A549 (cell line): ENCODE results near the gene DDI2. TPM values are rescaled to one million over a fixed set of nuclear protein-coding genes. Genes with fewer than 3 reads are reported as not detected.
A peak's percentile ranks its signal among the peaks of the same experiment; 100 is the strongest.

ENCODE experiments used
- ATAC-seq, 2 experiments: fragments of 200-7000 bp in 1 of 2; fragments of >200 bp in 1 of 2; cut with Nextera tagmentation in 1 of 2; cut with Tn5 transposase in 1 of 2; 3 replicates each; pipeline versions ENCODE4 v1.8.0 to v1.9.1; 2018 to 2020; ENCODE audit warnings: mild to moderate bottlenecking in 1 of 2, moderate library complexity in 1 of 2
- CTCF ChIA-PET: fragments of 300-600 bp; sonication (Branson Sonifier 250); formaldehyde crosslinking; extraction: SDS; loops from one replicate; lab custom pipeline; 2021; ENCODE audit warnings: antibody characterized with exemption, inconsistent platforms; lab: Yijun Ruan, JAX
- POLR2A ChIA-PET: fragments of 350-600 bp; formaldehyde crosslinking; extraction: SDS; loops from one replicate; lab custom pipeline; 2021; ENCODE audit warnings: antibody characterized with exemption, inconsistent platforms; lab: Yijun Ruan, JAX
- DNase-seq, 2 experiments: peaks; one replicate each; pipeline versions ENCODE4 v3.0.0 to v3.0.0-alpha.2; 2011 to 2016; ENCODE audit warnings: low read depth in 1 of 2, low spot score in 1 of 2
- FAIRE-seq: peaks from 2 replicates; lab custom pipeline; 2011; peaks lifted over from hg19 to GRCh38; lab: Jason Lieb, UNC
- H3K27ac ChIP-seq, 2 experiments: fragments of >200 bp; sonication (Bioruptor Twin); formaldehyde crosslinking; 3 replicates each; pipeline ENCODE4 v1.5.1; 2016 to 2017
- H3K4me1 ChIP-seq: fragments of >200 bp; sonication (Bioruptor Twin); formaldehyde crosslinking; 3 replicates; pipeline ENCODE4 v1.6.1; 2016
- H3K4me2 ChIP-seq: fragments of >200 bp; sonication (Bioruptor Twin); formaldehyde crosslinking; 3 replicates; pipeline ENCODE4 v1.6.1; 2016
- H3K4me3 ChIP-seq: fragments of >200 bp; sonication (Bioruptor Twin); formaldehyde crosslinking; 3 replicates; pipeline ENCODE4 v1.5.1; 2016
- H3K9me3 ChIP-seq: fragments of >200 bp; sonication (Bioruptor Twin); formaldehyde crosslinking; 3 replicates; pipeline ENCODE4 v1.6.1; 2016
- BHLHE40 ChIP-seq: IDR thresholded peaks from 2 replicates; pipeline ENCODE4 v1.6.1; 2012; ENCODE audit warnings: low read depth, low read length, inconsistent platforms
- CBX2 ChIP-seq: fragments of 200-600 bp; sonication (generic); IDR thresholded peaks from 2 replicates; pipeline ENCODE4 v1.6.1; 2016; ENCODE audit warnings: low read depth, mild to moderate bottlenecking, borderline replicate concordance
- CBX8 ChIP-seq: fragments of 200-600 bp; sonication (generic); IDR thresholded peaks from 2 replicates; pipeline ENCODE4 v1.6.1; 2016
- CHD2 ChIP-seq: fragments of 150-350 bp; IDR thresholded peaks from 2 replicates; pipeline ENCODE4 v1.6.1; 2014; ENCODE audit warnings: low read length; ENCODE audit not compliant: partially characterized antibody
- EHF ChIP-seq: fragments of 250-450 bp; sonication (Bioruptor Pico); IDR thresholded peaks from 2 replicates; pipeline ENCODE4 v1.5.0; 2020; ENCODE audit warnings: mild to moderate bottlenecking
- FOSB ChIP-seq: fragments of 250-450 bp; sonication (Bioruptor Pico); IDR thresholded peaks from 2 replicates; pipeline ENCODE4 v1.5.0; 2020; ENCODE audit warnings: mild to moderate bottlenecking, moderate library complexity
- FOSL2 ChIP-seq, 2 experiments: fragments of 450-650 bp in 1 of 2; fragments of >200 bp in 1 of 2; sonication (Bioruptor Twin) in 1 of 2; formaldehyde crosslinking; IDR thresholded peaks; 2 replicates each; pipeline versions ENCODE4 v1.5.0 to v1.6.1; 2016 to 2020; ENCODE audit warnings: mild to moderate bottlenecking in 1 of 2, moderate library complexity in 1 of 2
- GATA3 ChIP-seq: IDR thresholded peaks from 2 replicates; pipeline ENCODE4 v1.6.1; 2012; ENCODE audit warnings: borderline replicate concordance
- HDAC2 ChIP-seq: fragments of 200-600 bp; sonication (generic); IDR thresholded peaks from 2 replicates; pipeline ENCODE4 v1.6.1; 2016
- HOXB13 ChIP-seq: fragments of 250-450 bp; sonication (Bioruptor Pico); IDR thresholded peaks from 2 replicates; pipeline ENCODE4 v1.5.0; 2020; ENCODE audit warnings: low read depth, mild to moderate bottlenecking, moderate library complexity
- HOXB5 ChIP-seq: fragments of 250-450 bp; sonication (Bioruptor Pico); IDR thresholded peaks from 2 replicates; pipeline ENCODE4 v1.5.0; 2020; ENCODE audit warnings: mild to moderate bottlenecking, moderate library complexity
- JUNB ChIP-seq: fragments of >200 bp; sonication (Bioruptor Twin); formaldehyde crosslinking; IDR thresholded peaks from 2 replicates; pipeline ENCODE4 v1.6.1; 2016
- MAZ ChIP-seq: fragments of 150-350 bp; IDR thresholded peaks from 2 replicates; pipeline ENCODE4 v1.6.1; 2014; ENCODE audit warnings: antibody characterized with exemption, low read depth, low read length, borderline replicate concordance
- NFE2L2 ChIP-seq: fragments of 150-350 bp; conservative IDR thresholded peaks from 2 replicates; pipeline ENCODE4 v1.6.1; 2014; ENCODE audit warnings: low read length
- PHF8 ChIP-seq: fragments of 200-600 bp; sonication (generic); IDR thresholded peaks from 2 replicates; pipeline ENCODE4 v1.6.1; 2016; ENCODE audit warnings: low read depth, mild to moderate bottlenecking, antibody characterized with exemption, moderate library complexity, borderline replicate concordance
- POLR2A ChIP-seq: IDR thresholded peaks from 2 replicates; pipeline ENCODE4 v1.6.1; 2012; ENCODE audit warnings: mild to moderate bottlenecking, low read length
- POLR2AphosphoS2 ChIP-seq: conservative IDR thresholded peaks from 2 replicates; pipeline ENCODE4 v1.6.1; 2012; ENCODE audit warnings: low read length, improper control_type of control experiment, inconsistent platforms
- RAD21 ChIP-seq, 2 experiments: fragments of >200 bp in 1 of 2; sonication (Bioruptor Twin) in 1 of 2; formaldehyde crosslinking in 1 of 2; IDR thresholded peaks in 1 of 2; conservative IDR thresholded peaks in 1 of 2; 2 replicates in 1 of 2; 3 replicates in 1 of 2; pipeline ENCODE4 v1.6.1; 2012 to 2018; ENCODE audit warnings: inconsistent platforms in 1 of 2
- RARB ChIP-seq: fragments of 250-450 bp; sonication (Bioruptor Pico); IDR thresholded peaks from 2 replicates; pipeline ENCODE4 v1.8.0; 2021; ENCODE audit warnings: mild to moderate bottlenecking, moderate library complexity
- RCOR1 ChIP-seq: fragments of 150-350 bp; IDR thresholded peaks from 2 replicates; pipeline ENCODE4 v1.6.1; 2014; ENCODE audit warnings: antibody characterized with exemption, low read length, low read depth
- RFX5 ChIP-seq: fragments of 450-650 bp; IDR thresholded peaks from 2 replicates; pipeline ENCODE4 v1.7.1; 2014; ENCODE audit warnings: antibody characterized with exemption, mild to moderate bottlenecking, moderate library complexity
- SREBF2 ChIP-seq: fragments of 450-650 bp; IDR thresholded peaks from 2 replicates; pipeline ENCODE4 v1.6.1; 2014; ENCODE audit warnings: mild to moderate bottlenecking, moderate library complexity
- ZNF302 ChIP-seq: fragments of 250-450 bp; sonication (Bioruptor Pico); IDR thresholded peaks from 2 replicates; pipeline ENCODE4 v1.9.0; 2021; ENCODE audit warnings: inconsistent platforms, mild to moderate bottlenecking, moderate library complexity
- ZSCAN20 ChIP-seq: fragments of 250-450 bp; sonication (Bioruptor Pico); IDR thresholded peaks from 2 replicates; pipeline ENCODE4 v1.8.0; 2022; ENCODE audit warnings: mild to moderate bottlenecking, moderate library complexity
- WGBS: methylation state at CpG from one replicate; pipeline ENCODE4 v1.1.6; 2017; ENCODE audit errors: missing lambda C conversion rate; 5-methylcytosine and 5-hydroxymethylcytosine counted together
- polyA plus RNA-seq, 4 experiments: library from polyadenylated mRNA; depleted of rRNA in 3 of 4; stranded (reverse); fragments of >200 nt; fragmentation: RNase III in 1 of 4; extraction: RNeasy Plus Mini Kit Qiagen cat#74134 plus additional on column Dnase treatment in 1 of 4; gene quantifications; 2 replicates in 3 of 4; 3 replicates in 1 of 4; pipeline ENCODE4 v1.2.3, GENCODE V29; 2011 to 2017
- TF ChIP-seq, protein P1 (sequence below): IDR thresholded peaks from 2 replicates; pipeline ENCODE4 v1.6.1; 2012
- TF ChIP-seq, protein P2 (sequence below): IDR thresholded peaks from 2 replicates; pipeline ENCODE4 v1.6.1; 2012
- TF ChIP-seq, protein P3 (sequence below): fragments of 250-450 bp; sonication (Bioruptor Pico); IDR thresholded peaks from 2 replicates; pipeline ENCODE4 v1.5.0; 2020; ENCODE audit warnings: low read depth, mild to moderate bottlenecking, moderate library complexity

DDI2 gene
- polyA plus RNA-seq, 2 of the 4 experiments (the other 2 are of a cell fraction), result 6.3 to 8.6 TPM

DNA sequence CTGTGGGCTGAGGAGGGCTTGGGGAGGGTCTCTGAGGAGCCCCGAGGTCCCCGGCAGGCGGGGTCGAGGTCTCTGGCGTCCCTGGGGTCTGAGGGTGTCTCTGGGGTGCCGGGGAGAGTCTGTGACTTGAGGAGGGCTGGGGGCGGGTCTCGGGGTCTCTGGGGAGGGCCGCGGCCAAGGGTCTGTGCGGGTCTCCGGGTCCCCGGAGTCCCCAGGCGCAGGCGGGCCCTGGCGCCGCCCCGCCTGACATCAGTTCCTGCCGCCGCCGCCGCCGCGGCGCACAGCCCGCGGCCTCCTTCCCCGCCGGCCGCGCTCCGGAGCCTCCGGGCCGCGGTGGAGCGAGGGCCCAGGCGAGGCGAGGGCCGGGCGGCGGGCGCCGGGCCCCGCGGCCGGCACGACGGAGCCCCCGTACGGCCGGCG, 66.8 kb downstream of the DDI2 start, which contains the start of gene PLEKHM2 (continued):
- no peak for TF ChIP-seq MAZ
- TF ChIP-seq POLR2AphosphoS2, result no peak
- no peak for TF ChIP-seq CBX8
- TF ChIP-seq FOSL2 (IDR thresholded peaks at IDR 0.05), result no peak
- no peak for TF ChIP-seq FOSL2 (CRISPR knock-in tag; IDR thresholded peaks at IDR 0.05)
- no peak for TF ChIP-seq CHD2
- TF ChIP-seq GATA3, result no peak
- TF ChIP-seq, protein P1, sequence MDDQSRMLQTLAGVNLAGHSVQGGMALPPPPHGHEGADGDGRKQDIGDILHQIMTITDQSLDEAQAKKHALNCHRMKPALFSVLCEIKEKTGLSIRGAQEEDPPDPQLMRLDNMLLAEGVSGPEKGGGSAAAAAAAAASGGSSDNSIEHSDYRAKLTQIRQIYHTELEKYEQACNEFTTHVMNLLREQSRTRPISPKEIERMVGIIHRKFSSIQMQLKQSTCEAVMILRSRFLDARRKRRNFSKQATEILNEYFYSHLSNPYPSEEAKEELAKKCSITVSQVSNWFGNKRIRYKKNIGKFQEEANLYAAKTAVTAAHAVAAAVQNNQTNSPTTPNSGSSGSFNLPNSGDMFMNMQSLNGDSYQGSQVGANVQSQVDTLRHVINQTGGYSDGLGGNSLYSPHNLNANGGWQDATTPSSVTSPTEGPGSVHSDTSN, result no peak
- TF ChIP-seq POLR2A, result peak; percentile 60
- no peak for TF ChIP-seq HOXB5
- TF ChIP-seq SREBF2, result no peak

DNA sequence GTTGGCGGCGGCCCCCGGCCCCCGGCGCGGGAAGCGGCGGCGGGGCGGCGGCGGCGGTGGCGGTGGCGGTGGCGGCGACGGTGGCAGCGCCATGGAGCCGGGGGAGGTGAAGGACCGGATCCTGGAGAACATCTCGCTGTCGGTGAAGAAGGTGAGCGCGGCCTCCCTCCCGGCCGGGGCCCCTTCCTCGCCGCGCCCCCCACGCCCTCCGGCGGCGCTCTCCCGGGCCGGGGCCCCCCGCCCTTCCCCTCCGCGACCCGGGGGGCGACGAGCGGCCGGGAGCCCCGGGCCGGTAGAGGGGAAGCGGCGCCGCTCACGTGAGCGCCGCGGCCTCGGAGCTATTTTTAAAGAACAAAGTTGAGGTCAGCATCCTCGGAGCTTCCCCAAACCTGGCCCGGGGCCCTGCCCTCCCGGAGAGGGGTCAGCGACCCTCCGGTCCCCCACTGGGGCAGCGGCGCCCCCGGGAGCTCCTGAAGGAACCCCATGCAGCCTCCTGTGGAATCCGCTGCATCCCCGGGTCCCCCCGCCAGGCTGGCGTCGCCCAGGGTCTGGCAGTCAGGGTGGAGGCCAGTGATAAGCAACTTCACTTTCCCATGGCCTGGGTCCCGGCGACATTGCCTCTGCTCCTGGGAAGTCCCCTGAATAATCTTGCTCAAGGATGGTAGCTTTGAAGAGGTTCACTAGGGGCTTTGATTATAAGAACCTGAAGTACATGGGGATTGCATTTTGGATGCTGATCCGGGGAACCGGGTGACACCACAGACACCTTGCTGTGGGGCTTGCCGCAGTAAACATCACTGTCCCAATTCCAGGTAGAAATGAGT, 67.4 kb downstream of the DDI2 start:
- CTCF ChIA-PET, result interaction anchor here (1.1 kb wide), 1 partner anchor 30 kb away, joined by 3 read pairs; no protein-coding TSS in a partner anchor
- TF ChIP-seq, protein P2, sequence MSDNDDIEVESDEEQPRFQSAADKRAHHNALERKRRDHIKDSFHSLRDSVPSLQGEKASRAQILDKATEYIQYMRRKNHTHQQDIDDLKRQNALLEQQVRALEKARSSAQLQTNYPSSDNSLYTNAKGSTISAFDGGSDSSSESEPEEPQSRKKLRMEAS, result no peak
- no peak for TF ChIP-seq RAD21 (conservative IDR thresholded peaks at IDR 0.05 in 1 of 2, IDR thresholded peaks at IDR 0.05 in 1 of 2)
- TF ChIP-seq PHF8, result 0 out of 2 replicates have a peak, but pooled peaks have one; percentile 21
- no peak for TF ChIP-seq SREBF2
- no peak for TF ChIP-seq POLR2A
- TF ChIP-seq EHF (CRISPR knock-in tag), result no peak
- TF ChIP-seq, all 56 proteins: peak for 1
- peak in 1 of 2 experiments; percentile 60 for DNase-seq
- FAIRE-seq, result no peak
- no peaks in the 10 kb centered on the region for H3K9me3 ChIP-seq
- peak overlapping the region; percentile 91 for H3K4me3 ChIP-seq
- ATAC-seq, result peak; percentile 21 to 60; a peak in 4 of 6 replicates
- peak overlapping the region; percentile 87 for H3K4me2 ChIP-seq
- POLR2A ChIA-PET, result no interaction called here
- H3K27ac ChIP-seq, result peak overlapping the region; percentile 98
- H3K4me1 ChIP-seq, result peaks cover 33% of the 10 kb centered on the region
- 4% methylated on average over 5 of the region's 72 CpGs for WGBS

DNA sequence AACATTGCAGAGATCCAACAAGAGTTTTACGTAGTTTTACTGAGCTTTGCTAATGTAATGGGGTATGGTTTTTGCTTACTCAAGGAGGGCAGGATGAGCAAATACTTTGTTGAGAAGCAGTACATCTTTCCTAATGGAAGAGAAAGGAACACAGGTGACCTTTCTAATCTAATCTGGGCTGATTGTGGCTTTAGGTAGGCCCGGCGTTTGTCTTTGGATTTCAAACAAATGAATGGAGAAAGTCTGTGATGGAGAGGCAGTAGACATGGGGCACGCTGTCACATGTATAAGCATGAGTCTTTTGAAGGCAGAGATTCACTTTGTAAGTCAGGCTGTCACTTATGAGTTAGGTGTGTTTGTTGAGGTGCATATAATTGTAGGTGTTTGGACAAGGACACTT, 68.6 kb downstream of the DDI2 start:
- 82% methylated on average over 4 of the region's 4 CpGs for WGBS
- FAIRE-seq (no peak), DNase-seq (no peak), ATAC-seq (no peak)
- Histone ChIP-seq H3K4me1 (peaks cover 22% of the 10 kb centered on the region), H3K27ac (no peak overlapping the region), H3K9me3 (no peaks in the 10 kb centered on the region), H3K4me3 (peak overlapping the region; percentile 91; the same call in 2 of the 3 replicates), H3K4me2 (peak overlapping the region; percentile 87)
- TF ChIP-seq ZNF302 (CRISPR knock-in tag) (no peak), RCOR1 (no peak), CBX2 (no peak), BHLHE40 (no peak), ZSCAN20 (no peak)
- ChIA-PET POLR2A (no interaction called here), CTCF (interaction anchor here (0.6 kb wide), 1 partner anchor 55 kb away, joined by 3 read pairs; no protein-coding TSS in a partner anchor)

DNA sequence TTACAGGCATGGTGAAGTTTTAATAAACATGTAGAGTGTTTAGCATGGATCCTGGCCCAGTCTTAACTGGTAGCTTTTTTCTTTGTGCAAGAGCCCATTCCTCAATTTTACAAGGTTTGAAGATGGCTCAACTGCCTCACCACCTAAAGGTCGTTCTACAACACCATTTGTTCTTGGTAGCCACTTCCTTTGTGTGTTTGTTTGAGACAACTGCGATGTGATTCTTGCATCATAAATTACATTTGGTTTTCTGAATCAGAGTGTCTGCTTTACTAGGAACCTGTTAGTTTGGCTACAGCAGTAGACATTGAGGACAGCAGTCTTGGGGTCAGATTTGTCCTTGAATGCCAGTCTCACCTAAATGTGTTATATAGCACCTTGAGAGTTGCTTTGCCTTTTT, 70.2 kb downstream of the DDI2 start:
- 56% methylated on average over 2 of the region's 2 CpGs for WGBS
- no peaks in the 10 kb centered on the region for H3K9me3 ChIP-seq
- no peak for TF ChIP-seq HOXB13 (CRISPR knock-in tag)
- TF ChIP-seq, protein P3, sequence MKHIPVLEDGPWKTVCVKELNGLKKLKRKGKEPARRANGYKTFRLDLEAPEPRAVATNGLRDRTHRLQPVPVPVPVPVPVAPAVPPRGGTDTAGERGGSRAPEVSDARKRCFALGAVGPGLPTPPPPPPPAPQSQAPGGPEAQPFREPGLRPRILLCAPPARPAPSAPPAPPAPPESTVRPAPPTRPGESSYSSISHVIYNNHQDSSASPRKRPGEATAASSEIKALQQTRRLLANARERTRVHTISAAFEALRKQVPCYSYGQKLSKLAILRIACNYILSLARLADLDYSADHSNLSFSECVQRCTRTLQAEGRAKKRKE, result no peak
- no peak for TF ChIP-seq RFX5
- no peak for TF ChIP-seq HDAC2
- no peak for TF ChIP-seq ZSCAN20
- no peak for TF ChIP-seq CBX2
- TF ChIP-seq RARB (CRISPR knock-in tag), result no peak
- no peak for TF ChIP-seq JUNB
- no peak for TF ChIP-seq FOSB (CRISPR knock-in tag)
- no peak for TF ChIP-seq RCOR1
- TF ChIP-seq NFE2L2, result no peak
- no peak for TF ChIP-seq EHF (CRISPR knock-in tag)
- no peak for TF ChIP-seq MAZ
- ATAC-seq (no peak), FAIRE-seq (no peak), DNase-seq (no peak)
- CTCF ChIA-PET, result no interaction called here
- no peak overlapping the region for H3K4me2 ChIP-seq
- H3K4me1 ChIP-seq, result peaks cover 14% of the 10 kb centered on the region; the same call in 2 of the 3 replicates
- POLR2A ChIA-PET, result no interaction called here
- H3K4me3 ChIP-seq, result no peak overlapping the region
- no peak overlapping the region for H3K27ac ChIP-seq
